ENCODE measurements around the gene ALMS1.

ALMS1 gene

DNA sequence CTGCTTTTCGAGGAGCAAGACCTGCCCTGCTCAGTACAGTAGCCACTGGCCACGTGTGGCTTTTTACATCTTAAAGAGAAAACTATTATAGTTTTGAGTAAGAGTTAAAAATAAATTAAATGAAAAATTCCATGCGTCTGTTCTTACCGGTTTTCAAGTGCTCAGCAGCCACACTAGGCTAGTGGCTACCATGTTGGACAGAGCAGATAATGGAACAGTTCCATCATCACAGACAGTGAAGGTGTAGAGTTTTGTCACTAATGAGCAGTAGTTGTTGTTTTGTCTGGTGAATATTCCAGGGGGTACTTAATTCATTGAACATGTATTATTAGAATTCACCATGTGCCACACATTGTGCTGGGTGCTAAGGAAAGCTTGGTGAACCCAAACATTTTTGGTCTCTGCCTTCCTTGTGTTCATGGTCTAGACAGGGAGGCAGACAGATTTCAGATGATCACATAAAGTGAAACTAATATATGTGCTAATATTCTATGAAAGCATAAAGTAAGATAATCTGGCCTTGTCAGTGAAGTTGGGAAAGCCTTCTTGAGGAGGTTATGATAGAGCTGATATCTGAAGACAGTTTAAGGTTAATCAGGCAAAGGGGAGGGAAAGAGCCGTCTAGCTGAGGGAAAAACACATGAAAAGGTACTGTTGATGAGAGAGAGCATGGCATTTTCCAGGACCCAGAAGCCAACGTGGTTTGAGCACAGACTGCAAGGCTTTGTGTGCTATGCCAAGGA lies 1.4 kb downstream of the ALMS1 start:
- peak overlapping the region; percentile 98 for H3K4me3 ChIP-seq (ENCODE audit: control insufficient read depth, low read depth, low read length)
- no peak for DNase-seq (ENCODE audit: low read depth)
- TF ChIP-seq CTCF (IDR thresholded peaks at IDR 0.05; ENCODE audit: control insufficient read depth, insufficient read depth, low read depth, low read length, missing control alignments), result no peak

DNA sequence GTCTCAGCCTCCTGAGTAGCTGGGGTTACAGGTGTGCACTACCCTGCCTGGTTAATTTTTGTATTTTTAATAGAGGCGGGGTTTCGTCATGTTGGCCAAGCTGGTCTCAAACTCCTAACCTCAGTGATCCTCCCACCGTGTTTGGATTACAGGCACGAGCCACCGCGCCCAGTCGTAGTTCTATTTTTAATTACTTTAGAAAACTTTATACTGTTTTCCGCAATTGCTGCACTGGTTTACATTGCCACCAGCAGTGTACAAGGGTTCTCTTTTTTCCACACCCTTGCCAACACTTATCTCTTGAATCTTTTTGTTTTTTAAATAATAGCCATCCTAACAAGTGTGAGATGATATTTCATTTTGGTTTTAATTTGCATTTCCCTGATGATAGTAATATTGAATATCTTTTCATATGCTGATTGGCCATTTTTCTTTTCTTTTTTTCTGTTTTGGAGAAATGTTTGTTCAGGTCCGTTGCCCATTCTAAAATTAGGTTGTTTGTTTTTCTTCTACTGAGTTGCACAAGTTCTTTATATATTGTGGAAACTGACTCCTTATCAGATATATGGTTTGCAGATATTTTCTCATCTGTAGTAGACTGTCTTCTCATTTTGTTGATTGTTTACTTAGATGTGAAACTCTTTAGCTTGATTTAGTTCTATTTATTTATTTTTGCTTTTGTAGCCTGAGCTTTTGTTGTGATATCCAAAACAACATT lies 16.9 kb downstream of the ALMS1 start:
- TF ChIP-seq CTCF (IDR thresholded peaks at IDR 0.05; ENCODE audit: control insufficient read depth, insufficient read depth, low read depth, low read length, missing control alignments), result no peak
- DNase-seq (ENCODE audit: low read depth), result no peak
- H3K4me3 ChIP-seq (ENCODE audit: control insufficient read depth, low read depth, low read length), result no peak overlapping the region

DNA sequence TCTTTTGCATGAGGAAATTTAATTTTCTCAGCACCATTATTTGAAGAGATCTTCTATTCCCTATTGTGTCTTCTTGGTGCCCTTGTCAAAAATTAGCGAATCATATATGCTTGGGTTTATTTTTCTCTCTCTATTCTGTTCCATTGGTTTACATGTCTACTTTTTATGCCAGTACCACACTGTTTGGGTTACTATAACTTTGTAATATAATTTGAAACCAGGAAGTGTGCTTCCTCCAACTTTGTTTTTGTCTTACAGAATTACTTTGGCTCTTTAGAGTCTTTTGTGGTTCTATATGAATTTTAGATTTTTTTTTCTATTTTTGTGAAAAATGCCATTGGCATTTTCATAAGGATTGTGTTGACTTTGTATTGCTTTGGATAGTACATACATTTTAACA lies 17.6 kb downstream of the ALMS1 start:
- TF ChIP-seq CTCF (IDR thresholded peaks at IDR 0.05; ENCODE audit: control insufficient read depth, insufficient read depth, low read depth, low read length, missing control alignments), result no peak
- H3K4me3 ChIP-seq (ENCODE audit: control insufficient read depth, low read depth, low read length), result no peak overlapping the region
- DNase-seq (ENCODE audit: low read depth), result no peak

- DNase-seq (ENCODE audit: low read depth), result no peak
- H3K4me3 ChIP-seq (ENCODE audit: control insufficient read depth, low read depth, low read length), result no peak overlapping the region
- no peak for TF ChIP-seq CTCF (IDR thresholded peaks at IDR 0.05; ENCODE audit: control insufficient read depth, insufficient read depth, low read depth, low read length, missing control alignments)
These were observed 18.8 kb downstream of the ALMS1 start for GRCh38 chr2:73404409-73404808.

DNA sequence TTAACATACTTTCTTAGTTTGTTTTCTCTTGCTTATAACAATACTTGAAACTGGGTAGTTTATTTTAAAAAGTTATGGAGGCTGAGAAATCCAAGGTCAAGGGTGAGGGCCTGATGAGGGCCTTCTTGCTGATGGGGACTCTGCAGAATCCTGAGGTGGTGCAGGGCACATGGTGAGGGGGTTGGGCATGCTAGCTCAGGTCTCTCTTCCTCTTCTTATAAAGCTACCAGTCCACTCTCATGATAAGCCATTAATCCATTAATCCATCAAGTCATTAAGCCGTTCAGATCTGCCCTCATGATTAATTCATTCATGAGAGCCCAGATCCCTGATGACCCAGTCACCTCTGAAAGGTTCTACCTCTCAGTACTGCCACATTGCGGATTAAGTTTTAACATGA lies 21.4 kb downstream of the ALMS1 start:
- no peak for TF ChIP-seq CTCF (IDR thresholded peaks at IDR 0.05; ENCODE audit: control insufficient read depth, insufficient read depth, low read depth, low read length, missing control alignments)
- H3K4me3 ChIP-seq (ENCODE audit: control insufficient read depth, low read depth, low read length), result no peak overlapping the region
- no peak for DNase-seq (ENCODE audit: low read depth)

DNA sequence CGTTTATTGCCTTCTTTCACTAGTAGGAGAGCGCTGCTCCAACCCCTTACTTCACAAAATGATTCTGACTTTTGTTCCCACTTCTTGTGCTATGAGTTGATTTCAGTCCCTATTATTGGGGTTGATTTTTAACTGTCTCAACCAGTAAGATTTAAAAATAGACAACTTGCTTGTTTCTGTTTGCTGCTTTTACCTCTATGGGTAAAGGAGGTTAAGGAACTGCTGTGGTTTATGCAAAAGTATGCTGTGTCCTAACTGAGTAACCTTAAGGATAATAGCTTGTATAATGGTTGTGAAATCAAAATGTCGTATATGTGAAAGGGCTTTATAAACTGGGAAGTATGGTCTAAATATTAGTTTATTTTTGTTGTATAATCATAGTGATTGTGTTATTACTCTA lies 22.6 kb downstream of the ALMS1 start:
- no peak for DNase-seq (ENCODE audit: low read depth)
- no peak for TF ChIP-seq CTCF (IDR thresholded peaks at IDR 0.05; ENCODE audit: control insufficient read depth, insufficient read depth, low read depth, low read length, missing control alignments)
- no peak overlapping the region for H3K4me3 ChIP-seq (ENCODE audit: control insufficient read depth, low read depth, low read length)

All from AG09309 (cell line).